OCI-LY3 (cell line): ENCODE measurements around the gene TYW1B.
"Not testable (repeated sequence)": the region's sequence is repeated elsewhere in the genome, so short reads cannot be mapped to it uniquely, and the experiment has no call there.

Experiments
- EZH2phosphoT487 ChIP-seq: fragments of 200-600 bp; shearing (Covaris generic); IDR thresholded peaks from 2 replicates; pipeline ENCODE4 v1.6.1; 2018; ENCODE audit warnings: antibody characterized with exemption, mixed run types, low read depth
- TF ChIP-seq, protein P1 (sequence below): fragments of 200-600, 300-600 bp; sonication (generic); IDR thresholded peaks from 2 replicates; pipeline ENCODE4 v1.5.1; 2014; ENCODE audit warnings: antibody characterized with exemption, low read length, low read depth

GRCh38 chr7:72626428-72627011 is 201.5 kb downstream of the TYW1B start:
- TF ChIP-seq, protein P1, sequence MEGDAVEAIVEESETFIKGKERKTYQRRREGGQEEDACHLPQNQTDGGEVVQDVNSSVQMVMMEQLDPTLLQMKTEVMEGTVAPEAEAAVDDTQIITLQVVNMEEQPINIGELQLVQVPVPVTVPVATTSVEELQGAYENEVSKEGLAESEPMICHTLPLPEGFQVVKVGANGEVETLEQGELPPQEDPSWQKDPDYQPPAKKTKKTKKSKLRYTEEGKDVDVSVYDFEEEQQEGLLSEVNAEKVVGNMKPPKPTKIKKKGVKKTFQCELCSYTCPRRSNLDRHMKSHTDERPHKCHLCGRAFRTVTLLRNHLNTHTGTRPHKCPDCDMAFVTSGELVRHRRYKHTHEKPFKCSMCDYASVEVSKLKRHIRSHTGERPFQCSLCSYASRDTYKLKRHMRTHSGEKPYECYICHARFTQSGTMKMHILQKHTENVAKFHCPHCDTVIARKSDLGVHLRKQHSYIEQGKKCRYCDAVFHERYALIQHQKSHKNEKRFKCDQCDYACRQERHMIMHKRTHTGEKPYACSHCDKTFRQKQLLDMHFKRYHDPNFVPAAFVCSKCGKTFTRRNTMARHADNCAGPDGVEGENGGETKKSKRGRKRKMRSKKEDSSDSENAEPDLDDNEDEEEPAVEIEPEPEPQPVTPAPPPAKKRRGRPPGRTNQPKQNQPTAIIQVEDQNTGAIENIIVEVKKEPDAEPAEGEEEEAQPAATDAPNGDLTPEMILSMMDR, result not testable (repeated sequence)
- not testable (repeated sequence) for TF ChIP-seq EZH2phosphoT487
